HG03520 (cell line): Measurements from ENCODE around the gene ENDOU.

Experiments
- ATAC-seq: cut with Tn5 transposase; IDR thresholded peaks from one replicate; pipeline ENCODE4 v1.9.1; 2021; ENCODE audit warnings: mild to moderate bottlenecking, moderate library complexity; ENCODE audit not compliant: unreplicated experiment

ENDOU gene

GRCh38 chr12:47744778-47745436, 19.6 kb upstream of the ENDOU start:
- ATAC-seq: no peak

GRCh38 chr12:47744005-47744651, 18.8 kb upstream of the ENDOU start:
- no peak for ATAC-seq

- no peak for ATAC-seq
These were observed 18.1 kb upstream of the ENDOU start for GRCh38 chr12:47743311-47743860.

DNA sequence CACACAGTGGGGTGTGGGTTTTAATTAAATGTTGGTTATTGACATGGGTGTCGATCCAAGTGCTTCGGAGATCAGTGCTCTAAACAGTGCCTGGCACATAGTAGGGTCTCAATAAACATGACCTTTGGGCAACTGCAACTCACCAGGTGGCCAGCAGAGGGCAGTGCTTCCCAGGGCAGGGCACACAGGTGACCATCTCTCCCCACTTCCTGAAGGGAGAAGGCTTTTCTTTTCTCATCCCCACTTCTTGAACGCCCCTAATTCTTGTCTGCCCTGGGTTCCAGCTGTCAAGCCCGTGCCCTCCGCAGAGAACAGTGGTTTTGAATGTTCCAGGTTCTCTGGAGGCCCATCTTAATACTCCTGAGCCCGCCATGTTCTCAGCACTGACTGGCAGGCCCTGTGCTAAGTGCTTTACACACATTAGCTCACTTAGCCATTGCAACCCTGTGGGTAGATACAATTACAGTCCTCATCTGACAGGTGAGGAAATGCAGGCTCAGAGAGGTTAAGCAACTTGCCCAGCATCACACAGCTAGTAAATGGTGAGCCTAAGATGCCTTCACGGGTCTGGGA, 17.0 kb upstream of the ENDOU start:
- no peak for ATAC-seq

DNA sequence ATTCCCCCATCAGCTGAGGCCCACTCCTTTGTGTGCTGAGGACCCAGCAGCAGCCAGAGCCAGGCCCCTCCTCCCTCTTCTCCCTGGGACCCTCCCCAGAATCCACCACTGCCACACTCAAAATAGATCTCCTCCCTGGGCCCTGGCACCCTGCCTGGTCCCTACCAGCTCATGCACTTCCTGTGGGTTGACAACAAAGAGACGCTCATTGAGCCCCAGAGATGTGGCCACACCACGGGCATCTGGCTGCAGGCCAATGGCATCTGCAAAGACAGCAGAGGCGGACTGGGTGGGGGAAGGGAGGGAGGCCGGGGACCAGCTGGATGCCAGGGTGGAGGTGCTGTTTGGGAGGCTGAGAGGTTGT, 16.0 kb upstream of the ENDOU start:
- no peak for ATAC-seq

GRCh38 chr12:47740606-47741339, 15.5 kb upstream of the ENDOU start:
- ATAC-seq: no peak

DNA sequence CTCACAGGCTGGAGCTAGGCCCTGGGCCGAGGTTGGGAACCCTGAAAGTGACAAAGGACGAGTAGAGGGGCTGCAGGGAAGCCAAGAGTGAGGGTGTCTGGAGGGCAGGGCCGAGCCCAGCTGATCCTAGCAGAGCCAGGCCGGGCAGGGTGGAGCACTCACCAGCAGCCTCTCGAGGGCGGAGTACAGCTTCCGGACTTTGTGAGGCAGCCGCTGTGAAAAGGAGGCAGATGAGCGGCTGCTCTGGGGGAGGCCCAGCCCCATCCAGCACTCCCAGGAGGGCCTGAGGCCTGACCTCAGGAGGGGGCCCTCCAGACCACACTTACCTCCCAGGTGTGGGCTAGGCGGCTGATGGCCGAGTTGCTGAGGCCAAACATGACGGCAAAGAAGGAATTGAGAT, 14.7 kb upstream of the ENDOU start:
- no peak for ATAC-seq

DNA sequence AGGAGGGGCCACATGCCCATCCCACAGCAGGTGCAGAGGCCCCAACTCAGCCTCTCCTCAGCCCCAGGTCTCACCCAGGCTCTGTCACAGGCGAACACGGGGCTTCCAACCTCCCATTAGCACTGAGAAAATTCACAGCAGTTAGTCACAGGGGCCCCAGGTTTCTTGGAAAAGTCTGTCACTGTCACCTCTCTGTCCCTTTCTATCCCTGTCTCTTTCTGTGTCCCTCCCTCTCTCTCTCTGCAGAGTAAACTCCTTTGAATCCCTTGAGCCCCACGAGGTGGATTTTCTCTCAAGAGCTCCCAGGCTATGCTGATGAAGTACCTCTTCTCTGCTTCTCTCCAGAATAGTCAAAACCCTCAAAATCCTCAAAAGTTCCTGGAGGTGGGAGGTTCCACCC, 14.0 kb upstream of the ENDOU start:
- ATAC-seq: no peak

DNA sequence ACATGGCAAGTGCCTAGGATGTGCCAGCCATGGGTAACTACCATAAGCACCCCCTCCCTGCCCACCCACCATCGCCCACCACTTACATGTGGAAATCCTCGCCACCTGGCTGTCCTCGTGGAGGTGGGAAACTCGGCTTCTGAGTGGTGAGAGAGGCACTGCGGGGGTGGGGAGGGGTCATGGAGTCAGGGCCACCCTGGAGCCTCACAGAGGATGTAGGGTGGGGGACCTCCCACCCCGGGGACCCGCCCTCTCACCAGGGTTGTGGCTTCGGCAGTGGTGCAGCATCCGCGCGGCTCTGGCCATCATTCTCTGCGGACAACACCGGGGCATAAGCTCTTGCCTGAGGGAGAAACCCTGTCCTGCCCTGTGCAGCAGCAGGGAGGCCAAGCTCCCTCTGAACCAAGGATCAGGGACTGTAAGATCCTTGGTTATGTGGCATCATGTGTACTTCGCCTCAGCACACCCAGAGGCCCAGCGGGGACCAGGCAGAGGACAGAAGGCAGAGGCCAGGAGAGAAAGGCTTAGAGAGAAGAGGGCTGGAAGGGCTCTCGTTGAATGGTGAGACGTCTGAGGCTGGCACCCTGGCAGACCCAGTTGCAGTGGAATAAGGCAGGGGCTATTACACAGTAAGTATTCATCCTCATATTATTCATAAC, 12.8 kb upstream of the ENDOU start:
- ATAC-seq: no peak

DNA sequence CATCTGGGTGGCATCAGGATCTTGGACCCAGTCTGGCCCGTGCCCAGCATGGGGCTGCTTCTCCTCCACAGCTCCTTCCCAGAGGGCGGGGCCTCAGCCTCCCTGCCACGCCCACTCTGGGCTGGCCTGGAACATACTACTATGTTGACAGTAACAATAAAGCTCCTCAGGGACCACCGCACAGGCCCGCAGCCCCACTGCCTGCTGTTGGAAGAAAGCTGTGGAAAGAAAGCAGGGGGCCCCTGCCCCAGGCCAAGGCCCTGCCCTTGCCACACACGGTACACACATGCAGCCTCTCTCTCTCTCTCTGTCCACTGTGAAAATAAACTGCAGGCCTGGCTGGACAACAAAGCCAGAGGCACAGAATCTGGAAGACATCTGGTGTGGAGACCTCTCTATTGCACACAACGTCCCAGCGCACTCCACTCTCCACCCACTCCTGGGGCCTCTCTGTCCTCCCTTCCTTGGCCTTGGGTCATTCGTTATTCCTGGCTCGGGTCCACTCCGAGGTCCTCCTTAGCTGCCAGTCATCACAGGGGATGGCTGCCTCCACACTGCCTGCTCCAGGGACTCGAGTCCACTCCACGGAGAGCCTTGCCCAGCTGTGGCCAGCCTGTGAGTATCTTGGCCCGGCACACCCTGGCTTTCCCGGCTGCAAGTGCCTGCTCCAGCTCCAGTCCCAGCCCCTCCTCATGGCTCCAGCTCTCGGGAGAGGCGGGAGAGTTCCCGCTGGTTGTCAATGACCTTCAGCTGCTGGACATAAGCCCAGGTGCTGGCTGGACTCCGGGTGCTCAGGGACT, 11.8 kb upstream of the ENDOU start:
- ATAC-seq: no peak

DNA sequence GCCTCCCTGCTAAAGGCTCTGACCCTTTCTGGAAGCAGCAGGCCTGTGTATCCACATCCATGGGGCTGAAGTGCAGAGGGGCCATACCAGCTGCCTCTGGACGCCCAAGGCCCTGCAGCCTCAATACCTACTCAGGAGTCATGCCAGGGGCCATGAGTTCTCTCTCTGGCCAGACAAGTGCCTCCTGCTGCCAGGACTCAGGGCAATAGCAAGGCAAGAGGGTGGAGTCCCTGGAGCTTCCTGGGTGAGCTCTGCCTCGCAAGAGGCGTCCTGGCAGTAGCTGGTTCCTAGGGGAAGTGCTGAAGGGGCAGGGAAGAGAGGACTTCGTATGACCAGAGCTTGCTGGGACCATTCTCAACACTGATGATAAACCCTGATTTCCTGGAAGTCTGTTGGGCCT, 10.9 kb upstream of the ENDOU start:
- ATAC-seq: no peak

DNA sequence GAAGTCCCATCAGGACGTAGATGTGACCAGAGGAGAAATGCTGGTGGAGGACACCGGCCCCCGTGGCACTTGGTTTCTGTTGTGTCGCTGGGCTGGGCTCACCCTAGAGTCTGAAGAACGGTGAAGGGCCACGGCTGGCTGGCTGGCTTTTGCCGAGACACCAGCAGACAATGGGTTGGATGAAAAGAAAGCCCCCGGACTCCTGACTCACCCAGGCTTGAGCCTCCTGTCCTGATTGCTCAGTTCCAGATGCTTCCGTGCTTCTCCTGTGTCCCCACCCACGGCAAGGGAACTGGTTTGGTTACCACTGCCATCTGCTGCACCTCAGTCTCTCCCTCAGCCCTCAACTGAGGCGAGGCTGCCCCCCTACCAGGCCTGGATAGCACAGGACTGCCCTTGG, 10.4 kb upstream of the ENDOU start:
- ATAC-seq: no peak

GRCh38 chr12:47734725-47735480, 9.6 kb upstream of the ENDOU start:
- no peak for ATAC-seq

GRCh38 chr12:47733142-47733541, 7.9 kb upstream of the ENDOU start:
- ATAC-seq: no peak

- no peak for ATAC-seq
These were observed 7.2 kb upstream of the ENDOU start for GRCh38 chr12:47732504-47732903.

DNA sequence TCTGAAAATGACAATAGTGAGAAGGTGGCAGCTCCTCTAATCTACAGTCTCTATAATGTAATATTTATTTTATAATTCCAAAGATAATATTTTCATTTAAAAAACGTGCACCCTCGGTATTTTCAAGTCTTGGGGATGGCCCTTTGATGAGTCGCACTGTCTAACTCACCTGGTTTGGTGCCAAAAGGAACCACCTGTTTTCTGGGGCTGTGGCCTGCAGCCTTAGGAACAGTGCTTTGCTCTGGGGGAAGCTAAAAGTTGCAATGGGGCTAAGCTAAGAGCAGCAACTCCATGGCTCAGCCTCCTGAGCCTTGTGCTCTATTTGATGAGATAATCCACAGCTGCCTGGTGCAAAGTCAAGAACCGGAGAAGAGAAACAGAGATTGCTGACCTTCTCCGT, 6.4 kb upstream of the ENDOU start:
- ATAC-seq: no peak

DNA sequence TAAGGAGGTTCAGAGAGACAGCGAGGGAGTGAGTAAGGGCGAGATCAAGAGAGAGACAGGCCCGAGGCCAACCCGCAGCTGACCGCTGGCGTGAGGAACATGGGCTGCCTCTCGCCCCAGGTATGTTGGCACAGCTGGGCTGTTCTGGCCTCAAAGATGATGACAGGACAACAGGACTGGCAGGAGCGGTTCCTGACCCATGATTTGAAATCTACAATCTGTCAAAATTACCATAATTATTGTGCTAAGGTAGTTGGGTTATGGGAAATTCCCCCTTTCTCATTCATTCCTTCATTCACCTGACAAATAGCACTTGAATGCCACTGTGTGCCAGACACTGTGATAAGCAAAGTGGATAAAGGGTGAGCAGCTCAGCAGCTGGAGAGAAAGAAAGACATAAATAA, 5.1 kb upstream of the ENDOU start:
- ATAC-seq: no peak

DNA sequence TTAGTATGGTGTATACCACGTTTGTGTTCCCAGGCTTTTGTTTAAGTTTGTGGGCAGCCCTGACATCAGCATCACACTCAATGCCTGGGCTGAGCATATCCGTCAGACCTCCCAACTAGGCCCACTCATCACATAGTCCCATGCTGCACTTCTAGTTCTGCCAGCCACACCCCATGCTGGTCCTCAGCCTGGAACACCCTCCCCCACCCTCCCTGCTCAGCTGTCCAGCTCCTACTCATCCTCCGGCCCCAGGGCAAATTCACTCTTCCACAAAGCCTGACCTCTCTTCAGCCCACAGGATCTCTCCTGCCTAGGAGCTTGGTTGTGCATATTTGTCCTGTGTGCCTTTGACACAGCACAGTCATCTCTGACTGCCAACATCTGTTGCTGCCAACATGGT, 3.9 kb upstream of the ENDOU start:
- ATAC-seq: no peak

- peak; percentile 60 for ATAC-seq
These were observed 603 bp upstream of the ENDOU start for GRCh38 chr12:47725893-47726292.
